ENCODE results near the gene MED15.

MED15 gene

GRCh38 chr22:20511578-20512229 is 4.3 kb downstream of the MED15 start:
- DNase-seq, result no peak

GRCh38 chr22:20514658-20515406 is 7.4 kb downstream of the MED15 start:
- DNase-seq, result no peak

- DNase-seq, result no peak
Observed at GRCh38 chr22:20516399-20516798, 9.0 kb downstream of the MED15 start.

GRCh38 chr22:20517422-20517821 is 10.0 kb downstream of the MED15 start:
- DNase-seq, result no peak

- no peak for DNase-seq
Observed at GRCh38 chr22:20517841-20518592, 10.6 kb downstream of the MED15 start.

GRCh38 chr22:20519558-20519957 is 12.1 kb downstream of the MED15 start:
- DNase-seq, result no peak

- peak; percentile 50 for DNase-seq
Observed at GRCh38 chr22:20520093-20520511, 12.7 kb downstream of the MED15 start.

- no peak for DNase-seq
Observed at GRCh38 chr22:20522134-20523004, 15.0 kb downstream of the MED15 start.

GRCh38 chr22:20523086-20523983 is 15.9 kb downstream of the MED15 start:
- peak; percentile 48 for DNase-seq

- DNase-seq, result no peak
Observed at GRCh38 chr22:20524004-20524481, 16.6 kb downstream of the MED15 start.

- no peak for DNase-seq
Observed at GRCh38 chr22:20525048-20525447, 17.6 kb downstream of the MED15 start.

- no peak for DNase-seq
Observed at GRCh38 chr22:20526305-20526627, 18.9 kb downstream of the MED15 start.

- DNase-seq, result no peak
Observed at GRCh38 chr22:20526628-20527355, 19.4 kb downstream of the MED15 start.

- DNase-seq, result no peak
Observed at GRCh38 chr22:20528405-20528978, 21.1 kb downstream of the MED15 start.

- DNase-seq, result no peak
Observed at GRCh38 chr22:20530368-20531153, 23.2 kb downstream of the MED15 start.

- DNase-seq, result no peak
Observed at GRCh38 chr22:20531154-20531403, 23.7 kb downstream of the MED15 start.

- DNase-seq, result no peak
Observed at GRCh38 chr22:20531404-20532201, 24.2 kb downstream of the MED15 start.

- no peak for DNase-seq
Observed at GRCh38 chr22:20532256-20532993, 25.0 kb downstream of the MED15 start.

All from stimulated activated CD8-positive, alpha-beta memory T cell treated with anti-CD3 and anti-CD28 coated beads, Interleukin-4, amount 100 ng/mL, for 48 hours (primary cell).